GM18499 (cell line): ENCODE measurements around the gene C11orf68.

Experiments used
- ATAC-seq: cut with Tn5 transposase; IDR thresholded peaks from one replicate; pipeline ENCODE4 v1.9.1; 2021; ENCODE audit warnings: moderate number of reproducible peaks; ENCODE audit not compliant: insufficient read depth, unreplicated experiment

C11orf68 gene

GRCh38 chr11:65945430-65945911 is 26.6 kb upstream of the C11orf68 start, which contains the start of gene TSGA10IP:
TSGA10IP (plus strand) TSS chr11:65945480; CDS start chr11:65945676, 196 bp downstream.
- no peak for ATAC-seq

GRCh38 chr11:65944767-65945166 is 25.9 kb upstream of the C11orf68 start:
- ATAC-seq, result no peak

GRCh38 chr11:65944191-65944590 is 25.3 kb upstream of the C11orf68 start:
- ATAC-seq, result no peak

DNA sequence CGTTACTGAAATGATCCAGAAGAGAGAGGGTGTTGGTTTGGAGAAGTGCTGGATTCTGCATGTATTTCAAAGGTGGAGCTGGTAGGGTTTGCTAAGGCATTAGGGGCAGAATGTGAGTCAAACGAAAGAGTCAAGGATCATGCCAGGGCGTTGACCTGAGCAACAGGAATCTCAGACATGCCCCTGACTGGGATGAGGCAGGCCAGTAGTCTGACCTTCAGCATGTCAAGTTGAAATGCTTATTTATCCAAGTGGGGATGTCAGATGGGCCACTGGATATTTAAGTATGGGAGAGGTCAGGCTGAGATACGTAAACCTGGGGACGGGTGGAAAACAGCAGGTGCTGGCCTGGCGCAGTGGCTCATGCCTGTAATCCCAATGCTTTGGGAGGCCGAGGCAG is 23.7 kb upstream of the C11orf68 start:
- no peak for ATAC-seq

GRCh38 chr11:65941720-65942310 is 23.0 kb upstream of the C11orf68 start:
- ATAC-seq, result no peak

DNA sequence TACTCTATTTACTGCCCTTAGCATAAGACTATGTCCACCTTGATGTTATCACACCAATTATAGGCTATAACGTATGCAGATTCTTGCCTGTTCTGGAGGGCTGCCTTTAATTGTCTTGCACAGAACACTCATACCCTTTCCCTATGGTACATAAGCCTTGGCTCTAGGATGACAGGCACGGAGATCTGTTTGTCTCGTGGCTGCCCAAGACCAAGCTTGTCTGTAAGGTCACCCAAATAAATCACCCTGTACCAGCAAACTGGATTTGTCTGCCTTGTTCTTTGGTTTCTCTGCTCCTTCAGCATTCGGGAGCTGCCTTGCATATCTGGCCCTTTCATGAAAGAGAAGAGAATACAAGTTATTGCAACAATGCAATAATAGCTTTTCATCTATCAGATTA is 18.9 kb upstream of the C11orf68 start:
- no peak for ATAC-seq

GRCh38 chr11:65934014-65934413 is 15.2 kb upstream of the C11orf68 start:
- ATAC-seq, result no peak

- ATAC-seq, result no peak
These were observed 13.7 kb upstream of the C11orf68 start for GRCh38 chr11:65932558-65932919.

- ATAC-seq, result no peak
These were observed 13.1 kb upstream of the C11orf68 start for GRCh38 chr11:65931773-65932557.

DNA sequence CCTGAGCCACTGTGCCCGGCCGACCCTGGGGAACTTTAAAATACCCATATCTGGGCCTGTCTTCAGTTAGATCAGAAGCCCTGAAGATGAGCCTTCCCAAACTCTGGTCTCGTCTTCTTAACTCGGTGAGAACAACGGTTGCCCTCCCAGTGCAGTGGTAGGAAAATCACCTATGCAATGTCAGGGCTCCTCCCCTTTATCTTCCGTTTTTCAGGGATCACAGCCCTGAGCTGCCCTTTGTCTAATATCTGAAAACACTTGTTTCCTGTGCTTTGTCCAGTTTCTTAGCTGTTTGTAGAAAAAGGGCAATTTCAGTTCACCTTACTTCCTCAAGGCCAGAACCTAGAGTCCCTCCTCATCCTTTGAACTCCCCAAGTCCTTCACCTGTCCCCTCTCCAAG is 9.8 kb upstream of the C11orf68 start:
- no peak for ATAC-seq

DNA sequence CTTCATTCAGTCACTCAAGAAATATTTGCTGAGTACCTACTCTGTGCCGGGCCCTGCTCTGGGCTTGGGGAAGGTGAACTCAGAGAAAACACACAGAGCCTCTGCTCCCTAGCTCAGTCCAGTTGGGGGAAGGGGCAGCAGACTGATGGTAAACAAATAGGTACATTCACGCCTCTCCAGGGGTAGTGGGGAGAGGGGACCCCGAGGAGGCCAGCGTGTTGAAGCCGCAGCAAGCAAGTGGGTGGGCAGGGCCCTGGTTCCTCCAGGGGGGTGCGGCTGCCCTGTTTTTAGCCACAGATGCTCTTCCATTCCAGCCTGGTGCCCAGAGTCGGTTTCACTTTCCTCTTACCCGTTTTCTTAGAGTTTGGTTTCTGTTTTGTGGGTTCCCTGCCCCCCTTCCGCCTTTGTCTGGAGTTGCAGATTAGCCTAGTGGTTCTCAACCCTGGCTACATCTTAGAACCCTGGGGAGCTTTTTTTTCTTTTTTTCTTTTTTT is 9.1 kb upstream of the C11orf68 start:
- ATAC-seq, result no peak

GRCh38 chr11:65925397-65925796 is 6.5 kb upstream of the C11orf68 start:
- no peak for ATAC-seq

- ATAC-seq, result no peak
These were observed 3.7 kb upstream of the C11orf68 start for GRCh38 chr11:65922565-65922964.

GRCh38 chr11:65921876-65922275 is 3.0 kb upstream of the C11orf68 start:
- no peak for ATAC-seq

DNA sequence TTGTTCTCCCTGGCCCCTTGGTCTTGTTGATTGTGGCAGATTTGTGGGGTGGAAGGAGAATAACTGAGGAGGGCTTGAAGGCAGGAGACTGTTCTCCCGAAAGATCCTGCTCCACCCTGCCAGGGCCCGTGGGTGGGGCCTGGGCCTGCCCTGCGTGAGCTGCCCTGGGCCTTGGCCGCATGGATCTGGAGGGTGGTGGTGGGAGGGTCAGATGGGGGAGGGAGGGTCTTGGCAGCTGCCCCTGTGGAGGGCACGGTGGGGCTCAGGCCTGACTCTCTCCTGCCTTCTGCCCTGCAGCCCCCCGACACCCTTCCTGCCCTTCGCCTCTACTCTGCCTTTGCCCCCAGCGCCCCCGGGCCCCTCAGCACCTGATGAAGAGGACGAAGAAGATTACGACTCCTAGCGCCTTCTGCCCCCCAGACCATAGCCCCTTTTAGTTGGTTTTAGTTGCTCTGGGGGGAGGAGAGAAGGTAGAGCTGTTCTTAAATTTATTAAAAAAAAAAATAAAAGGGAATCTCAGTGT is 2.2 kb upstream of the C11orf68 start:
- ATAC-seq, result no peak

- no peak for ATAC-seq
These were observed 1.5 kb upstream of the C11orf68 start for GRCh38 chr11:65920372-65920802.

- ATAC-seq, result no peak
These were observed 910 bp upstream of the C11orf68 start for GRCh38 chr11:65919573-65920371.

- ATAC-seq, result no peak
These were observed 295 bp upstream of the C11orf68 start, which contains the start of gene DRAP1 for GRCh38 chr11:65919141-65919572. DRAP1 (plus strand) TSS chr11:65919426; CDS start chr11:65919502, 76 bp downstream.

GRCh38 chr11:65917434-65918210 is 1.2 kb downstream of the C11orf68 start:
- no peak for ATAC-seq

DNA sequence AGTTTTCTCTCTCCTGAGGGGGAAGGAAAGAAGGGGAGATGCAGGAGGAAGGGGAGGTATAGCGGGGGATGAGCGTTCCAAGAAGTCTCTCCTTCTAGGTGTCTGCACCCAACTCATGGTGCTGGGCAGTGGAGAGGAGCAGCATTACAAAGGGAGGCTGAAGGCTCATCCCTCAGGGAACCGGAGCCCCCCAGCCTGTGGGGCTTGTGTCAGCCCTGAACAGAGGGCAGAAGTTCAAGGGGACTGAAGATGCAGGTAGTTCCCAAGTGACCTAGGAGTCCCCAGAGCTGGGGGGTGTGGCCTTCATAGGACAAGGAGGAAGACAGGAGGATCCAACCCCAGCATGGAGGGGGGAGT is 1.8 kb downstream of the C11orf68 start:
- ATAC-seq, result no peak
